Thyroid gland (tissue), 4 donors: ENCODE data around the gene CNTN1.

Experiments used
- POLR2A ChIP-seq, 2 donors: fragments of 450-650 bp; IDR thresholded peaks; one replicate each; pipeline ENCODE4 v1.6.1; 2017; ENCODE audit warnings: antibody characterized with exemption in 2 of 2, mild to moderate bottlenecking in 2 of 2, moderate library complexity in 1 of 2
- TF ChIP-seq, protein P1 (sequence below), 6 experiments: fragments of 200-600 bp in 3 of 6; fragments of 450-650 bp in 3 of 6; sonication (generic) in 3 of 6; IDR thresholded peaks; one replicate each; pipeline ENCODE4 v1.5.1; 2016 to 2019; ENCODE audit warnings: antibody characterized with exemption in 6 of 6, mild to moderate bottlenecking in 2 of 6, inconsistent platforms in 1 of 6, moderate library complexity in 1 of 6

DNA sequence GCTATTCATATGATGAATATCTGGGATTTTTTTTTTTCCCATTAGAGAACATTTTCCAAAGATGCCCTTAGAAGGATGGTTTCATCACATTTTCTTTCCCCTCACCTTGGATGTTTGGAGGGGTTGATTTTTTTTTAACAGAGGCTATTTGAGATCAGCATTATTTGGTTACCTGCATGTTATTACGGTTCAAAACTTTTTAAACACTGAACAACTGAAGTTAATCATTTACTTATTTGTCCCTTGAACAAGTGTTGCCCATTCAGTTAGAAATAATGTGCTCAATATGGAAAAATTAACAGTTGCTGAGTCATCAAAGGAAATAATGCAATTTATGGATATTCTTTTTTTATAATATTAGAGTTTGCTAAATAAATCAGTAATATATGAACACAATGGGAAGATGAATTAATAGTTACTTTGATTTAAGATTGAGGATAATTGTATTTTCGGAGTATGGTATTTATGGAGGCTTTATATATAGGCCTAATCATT, 26.7 kb downstream of the CNTN1 start:
- TF ChIP-seq POLR2A (IDR thresholded peaks at IDR 0.05) = no peak
- TF ChIP-seq, protein P1, sequence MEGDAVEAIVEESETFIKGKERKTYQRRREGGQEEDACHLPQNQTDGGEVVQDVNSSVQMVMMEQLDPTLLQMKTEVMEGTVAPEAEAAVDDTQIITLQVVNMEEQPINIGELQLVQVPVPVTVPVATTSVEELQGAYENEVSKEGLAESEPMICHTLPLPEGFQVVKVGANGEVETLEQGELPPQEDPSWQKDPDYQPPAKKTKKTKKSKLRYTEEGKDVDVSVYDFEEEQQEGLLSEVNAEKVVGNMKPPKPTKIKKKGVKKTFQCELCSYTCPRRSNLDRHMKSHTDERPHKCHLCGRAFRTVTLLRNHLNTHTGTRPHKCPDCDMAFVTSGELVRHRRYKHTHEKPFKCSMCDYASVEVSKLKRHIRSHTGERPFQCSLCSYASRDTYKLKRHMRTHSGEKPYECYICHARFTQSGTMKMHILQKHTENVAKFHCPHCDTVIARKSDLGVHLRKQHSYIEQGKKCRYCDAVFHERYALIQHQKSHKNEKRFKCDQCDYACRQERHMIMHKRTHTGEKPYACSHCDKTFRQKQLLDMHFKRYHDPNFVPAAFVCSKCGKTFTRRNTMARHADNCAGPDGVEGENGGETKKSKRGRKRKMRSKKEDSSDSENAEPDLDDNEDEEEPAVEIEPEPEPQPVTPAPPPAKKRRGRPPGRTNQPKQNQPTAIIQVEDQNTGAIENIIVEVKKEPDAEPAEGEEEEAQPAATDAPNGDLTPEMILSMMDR (IDR thresholded peaks at IDR 0.05) = no peak
